HG03159 (cell line): Measurements from ENCODE around the gene ID2.

Source experiments
- ATAC-seq: cut with Tn5 transposase; IDR thresholded peaks from one replicate; pipeline ENCODE4 v1.9.1; 2021; ENCODE audit warnings: mild to moderate bottlenecking, moderate library complexity; ENCODE audit not compliant: unreplicated experiment

Gene ID2

DNA sequence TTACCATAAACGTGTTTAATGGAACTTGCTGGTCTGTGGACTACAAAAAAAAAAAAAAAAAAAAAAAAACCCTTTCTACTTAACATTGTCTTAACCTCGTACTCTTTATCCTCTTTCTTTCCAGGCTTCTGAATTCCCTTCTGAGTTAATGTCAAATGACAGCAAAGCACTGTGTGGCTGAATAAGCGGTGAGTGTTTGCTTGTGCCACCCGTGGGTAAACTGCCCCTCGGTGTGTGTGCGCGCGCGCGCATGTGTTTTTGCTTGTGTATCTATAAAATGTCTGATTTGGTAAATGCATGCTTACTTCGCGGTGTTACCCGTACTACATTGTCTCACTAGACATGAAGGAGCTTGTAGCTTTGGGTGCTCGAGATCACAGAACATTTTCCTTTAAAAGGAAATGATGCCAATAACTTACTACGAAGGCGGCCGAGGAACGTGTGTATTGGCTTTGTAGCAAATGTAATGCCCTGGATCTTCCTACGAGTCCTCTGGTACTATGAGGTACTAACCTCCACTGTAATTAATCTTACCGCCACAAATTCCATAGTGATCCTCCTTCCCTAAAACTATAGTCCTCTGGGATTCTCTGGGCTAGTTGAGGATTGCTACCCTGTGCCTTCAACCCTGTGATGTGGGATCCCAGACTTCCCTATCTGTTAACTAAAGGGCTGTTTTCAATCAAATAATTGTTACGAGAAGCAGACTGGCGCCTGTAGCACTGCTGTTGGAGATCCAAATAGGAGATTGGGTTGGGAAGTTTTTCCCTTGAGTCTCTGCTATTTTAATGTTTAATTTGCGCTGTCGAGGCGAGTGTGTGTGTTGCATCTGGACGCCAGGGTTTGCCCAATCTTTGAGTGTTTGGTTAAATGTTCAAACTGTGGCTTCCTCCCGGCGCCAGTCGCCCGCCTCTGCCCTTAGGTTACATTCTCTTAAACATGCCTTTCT is 1.1 kb downstream of the ID2 start:
- no peak for ATAC-seq

GRCh38 chr2:8684540-8684877 is 2.7 kb downstream of the ID2 start:
- ATAC-seq, result no peak

- no peak for ATAC-seq
Measured at GRCh38 chr2:8684878-8685696, 3.2 kb downstream of the ID2 start.

- no peak for ATAC-seq
Measured at GRCh38 chr2:8685697-8686358, 4.0 kb downstream of the ID2 start.

DNA sequence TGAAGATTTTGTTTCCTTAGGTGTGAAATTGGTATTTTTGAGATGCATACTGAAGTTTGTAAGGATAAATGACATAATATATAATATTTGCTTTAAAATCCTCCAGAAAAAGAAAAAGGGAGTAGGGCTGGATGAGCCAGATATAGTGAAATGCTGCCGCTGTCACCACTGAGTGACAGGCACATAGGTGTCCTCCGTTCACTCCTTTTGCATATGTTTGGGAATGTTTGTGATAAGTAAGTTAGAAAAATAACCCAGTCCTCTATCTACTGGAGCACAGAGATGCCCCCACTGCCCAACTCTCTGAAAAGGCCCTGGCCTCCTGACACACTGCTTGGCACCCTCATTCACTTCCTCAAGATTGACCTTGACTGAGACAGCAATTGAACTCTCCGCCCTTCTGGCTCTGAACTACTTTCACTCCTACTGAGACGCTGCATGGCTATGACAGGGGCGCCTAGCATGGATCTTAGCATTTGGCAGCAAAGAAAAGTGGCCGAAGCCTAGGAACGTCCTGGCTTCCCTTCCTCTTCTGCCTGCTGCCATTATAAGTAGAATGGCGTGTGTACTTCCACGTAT is 10.1 kb downstream of the ID2 start:
- ATAC-seq, result no peak

DNA sequence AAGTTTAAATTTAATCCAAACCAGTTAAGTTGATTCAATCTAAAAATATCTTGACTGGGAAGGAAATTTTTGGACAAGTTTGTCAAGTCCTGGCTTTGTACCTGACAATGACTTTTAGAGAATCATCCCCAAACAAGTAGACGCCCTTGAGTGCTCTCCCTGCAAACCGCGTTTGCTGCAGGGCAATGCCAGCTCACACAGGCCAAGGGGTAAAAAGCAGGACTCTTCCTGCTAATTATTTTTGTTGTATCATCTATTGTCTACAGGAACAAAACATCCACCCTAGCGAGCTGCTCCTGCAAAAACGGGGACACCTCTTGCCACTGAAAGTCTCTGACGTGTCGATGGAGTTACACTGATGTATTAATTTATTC is 10.9 kb downstream of the ID2 start:
- ATAC-seq, result no peak

DNA sequence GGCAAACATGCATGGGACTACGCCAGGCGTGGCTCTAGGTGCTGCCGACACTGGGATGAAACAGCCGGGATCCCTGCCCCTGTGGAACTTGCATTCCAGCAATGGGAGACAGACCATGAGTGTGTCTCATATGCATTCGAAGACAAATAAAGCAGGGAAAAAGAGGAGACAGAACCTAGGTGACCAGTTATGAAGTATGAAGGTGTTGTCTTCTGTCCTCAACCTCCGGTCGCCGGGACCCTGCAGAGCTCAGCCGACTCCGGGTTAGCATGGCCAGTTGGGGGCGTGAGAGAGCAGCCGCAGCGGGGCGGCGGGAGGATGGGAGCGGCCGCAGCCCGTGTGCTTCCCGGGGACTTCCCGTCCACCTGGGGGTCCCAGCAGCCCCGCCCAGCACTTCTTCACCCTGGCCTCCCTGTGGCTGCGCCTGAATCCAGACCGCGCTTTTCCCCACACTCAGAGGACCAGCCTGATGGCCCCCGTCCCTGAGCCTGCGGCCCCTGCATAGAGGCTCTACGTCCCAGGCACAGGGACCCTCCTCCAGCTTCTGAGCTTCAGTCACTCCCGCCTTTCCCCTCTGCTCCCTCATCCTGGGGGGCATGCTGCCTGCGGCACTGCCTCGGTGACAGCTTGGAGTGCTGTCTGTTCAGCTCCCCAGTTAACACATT is 11.4 kb downstream of the ID2 start:
- ATAC-seq, result no peak

GRCh38 chr2:8694737-8695136 is 12.9 kb downstream of the ID2 start:
- no peak for ATAC-seq

DNA sequence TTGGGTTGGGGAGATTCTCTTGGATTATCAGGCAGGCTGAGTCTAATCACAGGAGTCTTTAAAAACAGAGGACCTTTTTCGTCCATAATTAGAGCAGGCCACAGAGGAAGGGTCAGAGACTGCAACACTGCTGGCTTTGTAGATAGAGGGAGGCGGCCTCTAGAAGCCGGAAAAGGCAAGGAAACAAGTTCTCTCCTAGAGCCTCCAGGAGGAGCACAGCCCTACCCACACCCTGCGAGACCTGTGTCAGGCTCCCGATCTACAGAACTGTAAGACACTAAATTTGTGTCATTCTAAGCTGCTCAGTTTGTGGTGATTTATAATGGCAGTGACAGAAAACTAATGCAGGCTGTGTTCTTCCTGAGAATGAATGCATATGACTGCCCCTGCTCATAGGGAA is 15.3 kb downstream of the ID2 start:
- ATAC-seq, result no peak

DNA sequence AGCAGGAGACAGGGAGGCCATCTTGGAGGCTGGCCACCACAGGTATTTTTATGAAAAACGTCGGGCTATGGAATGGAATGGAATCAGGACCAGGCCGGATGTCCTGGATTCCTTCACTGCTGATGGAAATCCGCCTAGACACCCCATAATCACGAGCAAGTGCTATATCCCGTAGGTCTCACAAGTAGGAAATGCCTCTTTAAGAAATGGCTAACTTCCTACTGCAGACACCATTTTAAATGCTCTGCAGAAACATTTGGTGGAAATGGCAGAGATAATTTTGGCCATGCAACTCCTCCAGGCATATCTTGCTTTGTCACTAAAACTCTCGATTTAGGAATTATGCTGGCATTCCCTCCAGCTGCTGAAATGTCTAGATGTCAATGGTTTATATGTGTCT is 18.0 kb downstream of the ID2 start:
- no peak for ATAC-seq

GRCh38 chr2:8701681-8702379 is 20.0 kb downstream of the ID2 start:
- ATAC-seq, result no peak

DNA sequence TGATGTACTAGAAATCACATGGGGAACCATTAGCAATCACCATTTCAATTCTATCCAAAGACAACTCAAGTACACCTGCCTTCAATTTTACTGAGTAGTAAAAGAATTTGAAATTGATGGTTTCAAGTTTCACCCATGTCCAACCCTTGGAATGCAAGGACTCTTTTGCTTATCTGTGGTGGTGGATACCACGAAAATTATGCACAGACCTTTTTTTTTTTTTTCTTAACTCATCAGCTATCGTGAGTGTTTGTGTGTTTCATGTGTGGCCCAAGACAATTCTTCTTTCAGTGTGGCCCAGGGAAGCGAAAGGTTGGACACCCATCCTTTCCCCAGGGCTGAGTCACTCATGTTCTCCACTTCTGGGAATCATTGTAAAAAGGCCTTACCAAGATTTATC is 23.1 kb downstream of the ID2 start:
- ATAC-seq, result no peak

DNA sequence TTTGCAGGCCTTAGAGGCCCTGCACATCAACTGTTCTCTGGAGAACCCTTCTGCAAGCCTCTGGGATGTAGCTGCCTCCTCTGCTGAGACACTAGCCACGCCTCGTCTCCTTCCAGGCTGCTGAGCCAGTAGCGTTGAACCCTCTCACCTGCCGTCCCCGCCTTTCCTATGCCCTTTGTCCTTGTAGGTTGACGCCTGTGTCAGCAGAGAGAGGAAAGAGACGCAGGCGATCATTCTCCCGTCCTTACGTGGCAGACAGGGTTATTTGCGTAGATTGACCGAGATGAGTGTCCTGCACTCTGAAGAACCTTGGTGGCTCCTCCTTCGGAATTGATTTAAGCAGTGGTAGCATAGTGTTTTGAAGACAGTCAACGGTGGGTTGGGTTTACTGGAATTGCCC is 27.8 kb downstream of the ID2 start:
- ATAC-seq, result no peak

DNA sequence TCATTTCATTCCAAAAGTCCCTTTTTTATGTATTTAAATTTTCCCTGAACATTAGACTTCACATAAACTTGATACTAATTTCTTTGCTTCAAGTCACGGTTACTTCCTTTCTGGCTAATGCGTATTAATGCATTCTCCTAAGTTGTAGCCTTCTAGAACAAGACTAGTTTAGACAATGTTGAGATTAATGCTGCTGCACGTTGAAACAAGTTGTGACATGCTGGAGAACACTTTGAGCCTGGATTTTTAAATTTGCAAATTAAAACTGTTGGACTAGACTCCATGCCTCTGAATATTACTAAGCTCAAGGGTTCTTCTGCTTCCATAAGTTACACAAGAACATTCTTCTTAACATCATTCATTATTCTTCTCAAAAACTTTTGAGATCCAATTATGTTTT is 29.1 kb downstream of the ID2 start:
- no peak for ATAC-seq

- ATAC-seq, result no peak
Measured at GRCh38 chr2:8714283-8714682, 32.4 kb downstream of the ID2 start.

GRCh38 chr2:8714971-8715370 is 33.1 kb downstream of the ID2 start:
- no peak for ATAC-seq

DNA sequence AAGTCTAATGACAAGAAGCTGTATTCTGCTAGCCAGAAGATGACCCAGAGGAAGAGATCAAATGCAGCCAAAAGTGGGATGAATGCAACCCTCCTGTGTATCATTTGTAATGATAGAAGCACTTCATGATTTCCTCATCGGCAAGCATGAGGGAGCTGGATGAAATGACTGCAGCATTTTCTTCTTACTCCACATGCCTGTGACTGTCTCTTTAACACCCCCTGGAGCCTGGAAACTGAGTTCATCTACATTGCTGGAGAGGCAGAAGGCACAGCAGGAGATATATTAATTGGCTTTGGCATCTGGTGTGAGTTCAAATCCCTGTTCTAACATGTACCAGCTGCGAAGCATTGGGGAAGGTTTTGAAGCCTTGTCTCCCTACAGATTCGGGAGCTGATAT is 37.7 kb downstream of the ID2 start:
- ATAC-seq, result no peak

- no peak for ATAC-seq
Measured at GRCh38 chr2:8720741-8721140, 38.9 kb downstream of the ID2 start.

DNA sequence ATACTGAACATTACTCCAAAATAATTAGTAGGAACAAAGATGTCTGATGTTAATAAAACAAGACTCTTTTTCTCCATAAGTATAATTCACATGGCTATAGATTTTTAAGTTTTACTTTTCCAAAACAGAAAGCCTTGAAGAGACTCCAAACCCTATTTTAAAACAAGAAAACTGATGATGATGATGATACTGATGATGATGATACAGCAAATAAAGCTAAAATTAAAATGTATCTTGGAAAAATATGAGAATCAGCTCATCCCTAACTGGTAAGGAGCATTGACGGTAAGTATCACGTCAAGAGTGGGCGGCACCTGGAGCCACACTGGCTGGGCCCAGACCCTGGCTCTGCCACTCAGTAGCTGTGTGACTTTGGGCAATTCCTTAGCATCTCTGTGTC is 39.6 kb downstream of the ID2 start:
- ATAC-seq, result no peak

- ATAC-seq, result no peak
Measured at GRCh38 chr2:8722986-8723385, 41.1 kb downstream of the ID2 start.
